Progenitor cell of endocrine pancreas (in vitro differentiated cells): ENCODE results near the gene PCDH15. TPM values are rescaled to one million over a fixed set of nuclear protein-coding genes. Genes with fewer than 3 reads are reported as not detected.

ENCODE experiments used
- DNase-seq: peaks from one replicate; pipeline ENCODE4 v3.0.0; 2021; ENCODE audit warnings: low spot score; ENCODE audit not compliant: unreplicated experiment
- H3K27ac Mint-ChIP-seq: 2 replicates; pipeline ENCODE4 v1.8.0; 2021; ENCODE audit warnings: mild to moderate bottlenecking, moderate library complexity, mixed read lengths
- H3K27me3 Mint-ChIP-seq: 2 replicates; pipeline ENCODE4 v1.8.0; 2021; ENCODE audit warnings: mixed read lengths
- H3K36me3 Mint-ChIP-seq: 2 replicates; pipeline ENCODE4 v1.8.0; 2022; ENCODE audit warnings: mixed read lengths; ENCODE audit not compliant: insufficient read depth
- H3K4me1 Mint-ChIP-seq: 2 replicates; pipeline ENCODE4 v1.8.0; 2021; ENCODE audit warnings: low read depth, mixed read lengths
- H3K4me3 Mint-ChIP-seq: 2 replicates; pipeline ENCODE4 v1.8.0; 2021; ENCODE audit warnings: low read depth, mild to moderate bottlenecking, moderate library complexity, mixed read lengths
- H3K9me3 Mint-ChIP-seq: 2 replicates; pipeline ENCODE4 v1.8.0; 2021; ENCODE audit warnings: low read depth, mixed read lengths
- total RNA-seq: library from RNA; stranded (reverse); gene quantifications from 2 replicates; pipeline ENCODE4 v1.2.1, GENCODE V29; 2021
- TF ChIP-seq, protein P1 (sequence below): fragments of 200-600 bp; sonication (generic); IDR thresholded peaks from one replicate; pipeline ENCODE4 v1.5.0; 2021; ENCODE audit warnings: antibody characterized with exemption, mild to moderate bottlenecking; ENCODE audit not compliant: unreplicated experiment

Gene PCDH15
- total RNA-seq, 1 donor from 2014 or later: 0.14 TPM

DNA sequence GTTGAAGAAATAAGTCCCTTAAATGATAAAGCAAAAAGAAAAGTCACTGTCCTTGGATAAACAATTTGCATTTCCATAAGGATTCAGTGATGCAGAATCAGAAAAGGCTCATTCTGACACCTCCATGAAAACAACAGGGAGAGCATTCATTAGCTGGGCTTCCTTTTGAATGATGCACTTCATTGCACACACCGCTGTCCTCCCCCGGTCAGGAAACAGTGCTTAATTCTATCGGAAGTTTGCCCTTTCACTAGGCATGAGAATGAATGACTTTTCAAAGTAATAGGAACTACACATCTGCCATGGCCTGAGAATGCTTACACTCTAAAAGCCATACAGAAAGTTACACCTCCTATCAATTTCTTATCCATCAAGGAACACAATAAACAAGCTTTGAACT lies 4.2 kb downstream of the PCDH15 start:
- no peak overlapping the region for H3K4me3 Mint-ChIP-seq
- H3K4me1 Mint-ChIP-seq: peaks cover 13% of the 10 kb centered on the region
- H3K36me3 Mint-ChIP-seq: no peaks in the 10 kb centered on the region
- DNase-seq: no peak
- H3K27ac Mint-ChIP-seq: no peak overlapping the region
- no peaks in the 10 kb centered on the region for H3K9me3 Mint-ChIP-seq
- peaks cover 2% of the 10 kb centered on the region for H3K27me3 Mint-ChIP-seq
- TF ChIP-seq, protein P1, sequence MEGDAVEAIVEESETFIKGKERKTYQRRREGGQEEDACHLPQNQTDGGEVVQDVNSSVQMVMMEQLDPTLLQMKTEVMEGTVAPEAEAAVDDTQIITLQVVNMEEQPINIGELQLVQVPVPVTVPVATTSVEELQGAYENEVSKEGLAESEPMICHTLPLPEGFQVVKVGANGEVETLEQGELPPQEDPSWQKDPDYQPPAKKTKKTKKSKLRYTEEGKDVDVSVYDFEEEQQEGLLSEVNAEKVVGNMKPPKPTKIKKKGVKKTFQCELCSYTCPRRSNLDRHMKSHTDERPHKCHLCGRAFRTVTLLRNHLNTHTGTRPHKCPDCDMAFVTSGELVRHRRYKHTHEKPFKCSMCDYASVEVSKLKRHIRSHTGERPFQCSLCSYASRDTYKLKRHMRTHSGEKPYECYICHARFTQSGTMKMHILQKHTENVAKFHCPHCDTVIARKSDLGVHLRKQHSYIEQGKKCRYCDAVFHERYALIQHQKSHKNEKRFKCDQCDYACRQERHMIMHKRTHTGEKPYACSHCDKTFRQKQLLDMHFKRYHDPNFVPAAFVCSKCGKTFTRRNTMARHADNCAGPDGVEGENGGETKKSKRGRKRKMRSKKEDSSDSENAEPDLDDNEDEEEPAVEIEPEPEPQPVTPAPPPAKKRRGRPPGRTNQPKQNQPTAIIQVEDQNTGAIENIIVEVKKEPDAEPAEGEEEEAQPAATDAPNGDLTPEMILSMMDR: no peak

DNA sequence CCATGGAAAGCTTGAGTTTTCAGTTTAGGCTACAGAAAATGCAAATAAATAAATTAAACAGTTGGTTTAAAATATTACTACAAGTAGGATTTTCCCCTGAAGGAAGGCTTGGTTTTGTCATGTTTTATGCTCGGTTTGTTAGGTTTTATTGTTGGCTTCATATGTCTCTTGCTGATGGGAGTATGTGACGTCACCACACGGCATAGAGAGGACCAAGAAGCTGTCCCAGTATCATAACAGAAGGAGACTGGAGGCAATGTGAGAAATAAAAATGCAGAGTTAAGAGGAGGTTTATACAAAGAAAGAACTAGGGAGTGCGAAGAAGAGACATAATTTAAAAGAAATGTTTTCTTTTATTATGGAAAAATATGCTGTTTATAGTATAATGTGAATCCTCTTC lies 24.4 kb downstream of the PCDH15 start:
- Mint-ChIP-seq H3K4me3 (no peak overlapping the region), H3K36me3 (no peaks in the 10 kb centered on the region), H3K9me3 (peaks cover 3% of the 10 kb centered on the region), H3K4me1 (peaks cover 5% of the 10 kb centered on the region), H3K27me3 (no peaks in the 10 kb centered on the region), H3K27ac (no peak overlapping the region)
- no peak for DNase-seq
- TF ChIP-seq, protein P1: no peak

DNA sequence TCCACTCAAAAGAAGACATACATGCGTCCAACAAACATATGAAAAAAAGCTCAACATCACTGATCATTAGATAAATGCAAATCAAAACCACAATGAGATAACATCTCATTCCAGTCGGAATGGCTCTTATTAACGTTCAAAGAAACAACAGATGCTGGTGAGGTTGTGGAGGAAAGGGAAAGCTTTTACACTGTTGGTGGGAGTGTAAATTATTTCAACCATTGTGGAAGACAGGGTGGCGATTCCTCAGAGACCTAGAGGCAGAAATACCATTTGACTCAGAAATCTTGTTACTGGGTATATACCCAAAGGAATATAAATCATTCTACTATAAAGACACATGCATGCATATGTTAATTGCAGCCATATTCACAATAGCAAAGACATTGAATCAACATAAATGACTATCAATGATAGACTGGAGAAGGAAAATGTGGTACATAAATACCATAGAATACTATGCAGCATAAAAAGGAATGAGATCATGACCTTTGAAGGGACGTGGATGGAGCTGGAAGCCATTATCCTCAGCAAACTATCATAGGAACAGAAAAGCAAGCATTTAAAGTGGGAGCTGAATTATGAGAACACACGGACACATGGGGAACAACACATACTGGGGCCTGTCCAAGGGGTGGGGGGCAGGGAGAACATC lies 28.4 kb downstream of the PCDH15 start:
- Mint-ChIP-seq H3K27ac (no peak overlapping the region), H3K4me3 (no peak overlapping the region), H3K36me3 (no peaks in the 10 kb centered on the region), H3K4me1 (peaks cover 5% of the 10 kb centered on the region), H3K27me3 (no peaks in the 10 kb centered on the region), H3K9me3 (peaks cover 3% of the 10 kb centered on the region)
- TF ChIP-seq, protein P1: no peak
- DNase-seq: no peak

DNA sequence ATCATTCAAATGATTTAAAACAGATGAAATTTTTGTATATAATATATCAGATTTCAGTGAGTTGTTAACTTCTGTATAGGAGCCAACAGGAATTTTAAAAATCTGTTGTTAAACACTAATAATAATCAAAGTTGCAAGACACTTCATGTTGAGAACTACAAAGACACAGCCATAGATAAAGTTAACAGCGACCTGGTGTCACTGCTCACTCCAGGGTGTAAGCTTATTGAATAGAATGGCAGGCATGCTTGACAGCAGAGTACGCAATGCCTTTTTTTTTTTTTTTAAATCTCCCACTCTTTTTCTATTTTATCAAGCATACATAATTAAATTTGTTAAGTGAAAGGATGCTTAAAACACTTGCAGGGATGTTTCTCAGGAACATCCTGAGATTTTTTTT lies 32.0 kb downstream of the PCDH15 start:
- Mint-ChIP-seq H3K36me3 (no peaks in the 10 kb centered on the region), H3K27ac (no peak overlapping the region), H3K9me3 (no peaks in the 10 kb centered on the region), H3K4me1 (peaks cover 5% of the 10 kb centered on the region), H3K27me3 (no peaks in the 10 kb centered on the region), H3K4me3 (no peak overlapping the region)
- TF ChIP-seq, protein P1: no peak
- no peak for DNase-seq

DNA sequence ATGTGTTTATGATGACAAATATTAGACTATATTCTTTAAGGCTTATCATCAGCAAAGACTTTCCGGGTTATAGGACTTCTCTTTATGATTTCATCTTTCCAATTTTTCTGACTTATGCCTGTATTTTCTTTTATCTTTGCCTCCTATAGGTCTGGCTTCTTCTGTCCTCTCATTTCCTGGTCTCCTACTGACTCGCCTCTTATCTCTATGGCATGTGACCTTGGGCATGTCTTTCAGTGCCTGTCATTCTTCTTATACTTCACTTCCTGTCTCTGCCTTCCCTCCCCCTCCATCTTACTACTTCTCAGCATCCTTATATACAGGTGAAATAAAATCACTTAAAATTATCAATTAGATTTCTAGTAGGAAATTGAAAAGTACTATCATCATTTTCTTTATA lies 42.2 kb downstream of the PCDH15 start:
- H3K9me3 Mint-ChIP-seq: no peaks in the 10 kb centered on the region
- H3K36me3 Mint-ChIP-seq: no peaks in the 10 kb centered on the region
- no peaks in the 10 kb centered on the region for H3K4me1 Mint-ChIP-seq
- DNase-seq: no peak
- H3K4me3 Mint-ChIP-seq: no peak overlapping the region
- TF ChIP-seq, protein P1: no peak
- no peak overlapping the region for H3K27ac Mint-ChIP-seq
- H3K27me3 Mint-ChIP-seq: no peaks in the 10 kb centered on the region
